Measurements from ENCODE around the gene PPP1R37.

DNA sequence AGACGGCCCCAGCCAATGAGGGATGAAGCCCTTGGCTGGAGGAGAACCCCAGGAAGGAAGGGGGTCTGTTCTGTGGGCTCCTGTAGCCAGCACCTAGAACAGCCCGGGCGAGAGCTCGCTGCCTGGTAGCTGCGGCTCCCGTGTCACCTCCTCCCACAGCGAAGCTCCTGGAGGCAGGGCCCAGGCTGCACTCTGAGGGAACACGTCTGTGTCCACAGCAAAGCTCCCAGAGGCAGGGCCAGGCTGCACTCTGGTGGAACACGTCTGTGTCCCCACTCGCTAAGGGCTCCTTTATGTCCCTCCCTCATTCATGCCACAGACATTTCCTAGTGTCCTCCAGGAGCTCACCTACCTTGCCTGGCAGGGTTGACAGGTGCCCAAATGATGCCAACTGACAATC, 76.6 kb downstream of the PPP1R37 start:
- TF ChIP-seq POLR2A (IDR thresholded peaks at IDR 0.05; ENCODE audit: control extremely low read depth in 1 of 2, low read depth in 2 of 2, low read length in 2 of 2) (no peak), EZH2 (IDR thresholded peaks at IDR 0.05; ENCODE audit: low read depth, low read length, severe bottlenecking) (no peak), CEBPB (IDR thresholded peaks at IDR 0.05; ENCODE audit: low read depth, low read length) (no peak), POLR2AphosphoS5 (IDR thresholded peaks at IDR 0.05; ENCODE audit: low read depth, low read length) (no peak), EP300 (IDR thresholded peaks at IDR 0.05; ENCODE audit: borderline replicate concordance in 1 of 2, low read depth in 2 of 2, low read length in 2 of 2) (no peak), BRCA1 (IDR thresholded peaks at IDR 0.05; ENCODE audit: low read depth, low read length) (no peak), PHF8 (conservative IDR thresholded peaks at IDR 0.05; ENCODE audit: low read depth, low read length) (no peak), RAD21 (IDR thresholded peaks at IDR 0.05 in 1 of 2, conservative IDR thresholded peaks at IDR 0.05 in 1 of 2; ENCODE audit: low read depth in 2 of 2, low read length in 2 of 2) (no peak), JUN (IDR thresholded peaks at IDR 0.05; ENCODE audit: low read depth, low read length) (no peak), JUND (IDR thresholded peaks at IDR 0.05; ENCODE audit: low read length) (no peak)
- TF ChIP-seq, protein P1, sequence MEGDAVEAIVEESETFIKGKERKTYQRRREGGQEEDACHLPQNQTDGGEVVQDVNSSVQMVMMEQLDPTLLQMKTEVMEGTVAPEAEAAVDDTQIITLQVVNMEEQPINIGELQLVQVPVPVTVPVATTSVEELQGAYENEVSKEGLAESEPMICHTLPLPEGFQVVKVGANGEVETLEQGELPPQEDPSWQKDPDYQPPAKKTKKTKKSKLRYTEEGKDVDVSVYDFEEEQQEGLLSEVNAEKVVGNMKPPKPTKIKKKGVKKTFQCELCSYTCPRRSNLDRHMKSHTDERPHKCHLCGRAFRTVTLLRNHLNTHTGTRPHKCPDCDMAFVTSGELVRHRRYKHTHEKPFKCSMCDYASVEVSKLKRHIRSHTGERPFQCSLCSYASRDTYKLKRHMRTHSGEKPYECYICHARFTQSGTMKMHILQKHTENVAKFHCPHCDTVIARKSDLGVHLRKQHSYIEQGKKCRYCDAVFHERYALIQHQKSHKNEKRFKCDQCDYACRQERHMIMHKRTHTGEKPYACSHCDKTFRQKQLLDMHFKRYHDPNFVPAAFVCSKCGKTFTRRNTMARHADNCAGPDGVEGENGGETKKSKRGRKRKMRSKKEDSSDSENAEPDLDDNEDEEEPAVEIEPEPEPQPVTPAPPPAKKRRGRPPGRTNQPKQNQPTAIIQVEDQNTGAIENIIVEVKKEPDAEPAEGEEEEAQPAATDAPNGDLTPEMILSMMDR (IDR thresholded peaks at IDR 0.05; ENCODE audit: control extremely low read depth in 1 of 3, insufficient read depth in 1 of 3, low read depth in 1 of 3, low read length in 3 of 3), result no peak
- TF ChIP-seq, protein P2, sequence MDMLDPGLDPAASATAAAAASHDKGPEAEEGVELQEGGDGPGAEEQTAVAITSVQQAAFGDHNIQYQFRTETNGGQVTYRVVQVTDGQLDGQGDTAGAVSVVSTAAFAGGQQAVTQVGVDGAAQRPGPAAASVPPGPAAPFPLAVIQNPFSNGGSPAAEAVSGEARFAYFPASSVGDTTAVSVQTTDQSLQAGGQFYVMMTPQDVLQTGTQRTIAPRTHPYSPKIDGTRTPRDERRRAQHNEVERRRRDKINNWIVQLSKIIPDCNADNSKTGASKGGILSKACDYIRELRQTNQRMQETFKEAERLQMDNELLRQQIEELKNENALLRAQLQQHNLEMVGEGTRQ (IDR thresholded peaks at IDR 0.05; ENCODE audit: low read length), result no peak
- TF ChIP-seq, protein P3, sequence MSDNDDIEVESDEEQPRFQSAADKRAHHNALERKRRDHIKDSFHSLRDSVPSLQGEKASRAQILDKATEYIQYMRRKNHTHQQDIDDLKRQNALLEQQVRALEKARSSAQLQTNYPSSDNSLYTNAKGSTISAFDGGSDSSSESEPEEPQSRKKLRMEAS (IDR thresholded peaks at IDR 0.05), result no peak
